SU-DHL-6 (cell line): ENCODE measurements around the gene BRAT1.

Source experiments
- H2AFZ ChIP-seq: fragments of 200-600 bp; sonication (generic); 2 replicates; pipeline ENCODE4 v1.6.1; 2014; ENCODE audit warnings: low read depth, mild to moderate bottlenecking, moderate library complexity, mixed read lengths, antibody characterized with exemption, low read length; ENCODE audit not compliant: severe bottlenecking
- H3F3A ChIP-seq: fragments of 200-600 bp; shearing (Covaris generic); 2 replicates; pipeline ENCODE4 v1.6.0; 2016; ENCODE audit warnings: antibody characterized with exemption, mild to moderate bottlenecking; ENCODE audit not compliant: insufficient read depth
- H3K27ac ChIP-seq: fragments of 200-600 bp; sonication (generic); 2 replicates; pipeline ENCODE4 v1.5.1; 2016; ENCODE audit warnings: low read depth, mild to moderate bottlenecking, low read length, moderate library complexity, mixed read lengths
- H3K27me3 ChIP-seq: fragments of 200-600 bp; sonication (generic), shearing (Covaris generic); 2 replicates; pipeline ENCODE4 v1.6.0; 2014; ENCODE audit warnings: mild to moderate bottlenecking, low read length
- H3K36me3 ChIP-seq: fragments of 200-600 bp; sonication (generic); 2 replicates; pipeline ENCODE4 v1.6.1; 2014; ENCODE audit warnings: mild to moderate bottlenecking, low read length, mixed read lengths
- H3K4me2 ChIP-seq: fragments of 300-600, 200-600 bp; shearing (Covaris generic), sonication (generic); 2 replicates; pipeline ENCODE4 v1.6.0; 2014; ENCODE audit warnings: low read length, low read depth, mild to moderate bottlenecking; ENCODE audit not compliant: poor library complexity, severe bottlenecking
- H3K4me3 ChIP-seq: fragments of 200-600 bp; sonication (generic); 2 replicates; pipeline ENCODE4 v1.5.1; 2014; ENCODE audit warnings: antibody characterized with exemption, low read length, mild to moderate bottlenecking, mixed read lengths; ENCODE audit not compliant: insufficient read depth, poor library complexity, severe bottlenecking
- H3K79me2 ChIP-seq: fragments of 200-600 bp; sonication (generic); 2 replicates; pipeline ENCODE4 v1.6.1; 2014; ENCODE audit warnings: mild to moderate bottlenecking, low read length, moderate library complexity; ENCODE audit not compliant: insufficient read depth
- H3K9ac ChIP-seq: fragments of 200-600 bp; sonication (generic); 2 replicates; pipeline ENCODE4 v1.7.0; 2014; ENCODE audit warnings: mild to moderate bottlenecking, low read length
- H3K9me2 ChIP-seq: fragments of 200-600 bp; sonication (generic); replicated peaks from 2 replicates; pipeline ENCODE4 v1.6.1; 2014; ENCODE audit warnings: low read length; ENCODE audit not compliant: insufficient read depth
- H3K9me3 ChIP-seq: fragments of 200-600 bp; sonication (generic); 2 replicates; pipeline ENCODE4 v1.6.1; 2014; ENCODE audit warnings: low read length, mixed read lengths; ENCODE audit not compliant: insufficient read depth
- H4K20me1 ChIP-seq: fragments of 200-600 bp; sonication (generic); 2 replicates; pipeline ENCODE4 v1.6.1; 2014; ENCODE audit warnings: low read depth, mild to moderate bottlenecking, antibody characterized with exemption, low read length, moderate library complexity, mixed read lengths
- CTCF ChIP-seq: fragments of 200-600 bp; sonication (generic); IDR thresholded peaks from one replicate; pipeline ENCODE4 v1.5.1; 2017; ENCODE audit warnings: antibody characterized with exemption, mild to moderate bottlenecking, low read length, moderate library complexity; ENCODE audit not compliant: insufficient read depth, poor library complexity, severe bottlenecking
- EZH2phosphoT487 ChIP-seq: fragments of 200-600 bp; sonication (generic), shearing (Covaris generic); conservative IDR thresholded peaks from 2 replicates; pipeline ENCODE4 v1.6.1; 2018; ENCODE audit warnings: mild to moderate bottlenecking, antibody characterized with exemption, low read length, moderate library complexity, mixed read lengths

Gene BRAT1

DNA sequence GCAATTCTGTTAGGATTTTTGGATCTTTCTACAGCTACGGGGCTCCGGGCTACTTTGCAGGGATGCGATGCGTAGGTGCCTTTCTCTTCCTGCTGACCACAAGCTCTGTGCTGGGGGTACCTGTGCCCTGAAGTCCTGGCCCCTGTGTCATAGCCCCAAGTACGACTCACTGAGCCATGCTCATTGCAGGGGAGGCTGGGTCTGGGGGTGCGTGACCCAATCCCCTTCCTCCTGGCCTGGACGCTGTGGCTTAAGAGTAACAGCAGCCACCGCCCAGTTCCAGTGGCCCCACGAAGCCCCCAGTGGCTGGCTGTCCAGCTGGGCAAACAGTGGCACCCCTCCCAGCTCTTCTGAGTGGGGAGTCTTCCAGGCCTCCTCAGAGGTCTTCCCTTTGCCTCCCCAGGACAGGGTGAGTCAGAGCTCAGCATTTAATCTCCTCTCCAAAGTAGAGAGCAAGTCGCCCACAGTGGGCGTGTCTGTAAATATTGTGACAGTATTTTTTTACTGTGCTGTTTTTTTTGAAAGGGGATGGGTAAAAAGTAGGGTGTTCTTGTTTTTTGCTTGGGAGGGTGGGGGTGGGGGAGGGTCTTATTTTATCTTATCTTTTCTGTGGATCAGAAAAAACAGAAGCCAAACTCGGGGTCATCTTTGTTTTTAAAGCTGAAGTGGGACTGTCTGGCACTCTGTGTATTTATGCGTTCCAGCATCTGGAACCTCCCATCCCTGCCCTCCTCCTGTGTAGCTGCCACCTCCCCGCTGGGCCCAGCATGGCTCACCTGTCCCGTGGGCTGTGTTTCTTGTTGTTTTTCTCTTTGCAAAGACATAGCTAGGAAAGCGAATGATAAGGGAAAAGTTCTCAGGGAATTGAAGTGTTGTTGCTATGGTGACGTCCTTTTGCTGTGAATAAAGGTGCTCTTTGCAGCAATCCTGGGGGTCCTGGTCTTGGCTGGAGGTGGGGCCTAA lies 27.5 kb downstream of the BRAT1 start:
- Histone ChIP-seq H3K4me3 (no peak overlapping the region), H2AFZ (no peak overlapping the region), H3K9ac (no peak overlapping the region), H3K9me3 (no peaks in the 10 kb centered on the region), H3F3A (no peaks in the 10 kb centered on the region), H3K36me3 (no peaks in the 10 kb centered on the region), H3K9me2 (no peaks in the 10 kb centered on the region), H3K27ac (no peak overlapping the region), H3K4me2 (no peak overlapping the region), H4K20me1 (no peaks in the 10 kb centered on the region), H3K79me2 (no peaks in the 10 kb centered on the region), H3K27me3 (no peaks in the 10 kb centered on the region)
- TF ChIP-seq CTCF: no peak
- TF ChIP-seq EZH2phosphoT487: no peak

- Histone ChIP-seq H3K4me2 (no peak overlapping the region), H3K79me2 (no peaks in the 10 kb centered on the region), H3K9me3 (no peaks in the 10 kb centered on the region), H3K27me3 (no peaks in the 10 kb centered on the region), H4K20me1 (no peaks in the 10 kb centered on the region), H2AFZ (no peak overlapping the region), H3K9ac (no peak overlapping the region), H3K4me3 (no peak overlapping the region), H3K9me2 (no peaks in the 10 kb centered on the region), H3K36me3 (no peaks in the 10 kb centered on the region), H3K27ac (no peak overlapping the region), H3F3A (no peaks in the 10 kb centered on the region)
- TF ChIP-seq EZH2phosphoT487 (no peak), CTCF (no peak)
These were observed 28.4 kb downstream of the BRAT1 start for GRCh38 chr7:2526659-2527504.

- no peaks in the 10 kb centered on the region for H3F3A ChIP-seq
- TF ChIP-seq CTCF: no peak
- no peak for TF ChIP-seq EZH2phosphoT487
- H3K27me3 ChIP-seq: no peaks in the 10 kb centered on the region
- no peaks in the 10 kb centered on the region for H3K36me3 ChIP-seq
- H3K4me3 ChIP-seq: no peak overlapping the region
- no peaks in the 10 kb centered on the region for H3K9me2 ChIP-seq
- no peak overlapping the region for H3K9ac ChIP-seq
- no peak overlapping the region for H2AFZ ChIP-seq
- no peaks in the 10 kb centered on the region for H3K79me2 ChIP-seq
- no peaks in the 10 kb centered on the region for H3K9me3 ChIP-seq
- no peaks in the 10 kb centered on the region for H4K20me1 ChIP-seq
- H3K27ac ChIP-seq: no peak overlapping the region
- no peak overlapping the region for H3K4me2 ChIP-seq
These were observed 29.4 kb downstream of the BRAT1 start for GRCh38 chr7:2525658-2526630.
